Measurements from ENCODE around the gene POU3F2. TPM values are rescaled to one million over a fixed set of nuclear protein-coding genes. Genes with fewer than 3 reads are reported as not detected.

Gene POU3F2
- total RNA-seq, 1 donor from 2014 or later: not detected

- H3K4me1 Mint-ChIP-seq: peaks cover 6% of the 10 kb centered on the region
- DNase-seq: no peak
- no peak for ATAC-seq (ENCODE audit: low read depth)
- H3K27me3 Mint-ChIP-seq: peaks cover 52% of the 10 kb centered on the region
- H3K9me3 Mint-ChIP-seq: no peaks in the 10 kb centered on the region
- ChIA-PET POLR2A (no interaction called here), CTCF (no interaction called here)
- TF ChIP-seq CTCF (IDR thresholded peaks at IDR 0.05): no peak
- no peaks in the 10 kb centered on the region for H3K36me3 Mint-ChIP-seq (ENCODE audit: low read depth)
- intact Hi-C loops (cut with micrococcal nuclease): no loop called here
- H3K27ac Mint-ChIP-seq: no peak overlapping the region
- no peak overlapping the region for H3K4me3 Mint-ChIP-seq
Observed at GRCh38 chr6:98821756-98822405, 12.5 kb upstream of the POU3F2 start.

GRCh38 chr6:98823428-98824161, 10.8 kb upstream of the POU3F2 start:
- Mint-ChIP-seq H3K4me1 (peaks cover 13% of the 10 kb centered on the region), H3K36me3 (ENCODE audit: low read depth) (no peaks in the 10 kb centered on the region), H3K4me3 (no peak overlapping the region), H3K9me3 (peaks cover 2% of the 10 kb centered on the region), H3K27me3 (peaks cover 66% of the 10 kb centered on the region), H3K27ac (no peak overlapping the region)
- intact Hi-C loops (cut with micrococcal nuclease): no loop called here
- ChIA-PET POLR2A (no interaction called here), CTCF (no interaction called here)
- ATAC-seq (ENCODE audit: low read depth) (no peak), DNase-seq (no peak)
- TF ChIP-seq CTCF (IDR thresholded peaks at IDR 0.05): no peak

- Mint-ChIP-seq H3K4me1 (peaks cover 18% of the 10 kb centered on the region), H3K4me3 (no peak overlapping the region), H3K27me3 (peaks cover 72% of the 10 kb centered on the region), H3K9me3 (peaks cover 2% of the 10 kb centered on the region), H3K27ac (no peak overlapping the region), H3K36me3 (ENCODE audit: low read depth) (no peaks in the 10 kb centered on the region)
- intact Hi-C loops (cut with micrococcal nuclease): no loop called here
- DNase-seq (no peak), ATAC-seq (ENCODE audit: low read depth) (no peak)
- POLR2A ChIA-PET: no interaction called here
- TF ChIP-seq CTCF (IDR thresholded peaks at IDR 0.05): no peak
- CTCF ChIA-PET: no interaction called here
Observed at GRCh38 chr6:98824162-98824901, 10.0 kb upstream of the POU3F2 start.

- ATAC-seq (ENCODE audit: low read depth) (no peak), DNase-seq (no peak)
- H3K4me3 Mint-ChIP-seq: no peak overlapping the region
- H3K27ac Mint-ChIP-seq: no peak overlapping the region
- no peaks in the 10 kb centered on the region for H3K36me3 Mint-ChIP-seq (ENCODE audit: low read depth)
- TF ChIP-seq CTCF (IDR thresholded peaks at IDR 0.05): no peak
- intact Hi-C loops (cut with micrococcal nuclease): no loop called here
- peaks cover 69% of the 10 kb centered on the region for H3K27me3 Mint-ChIP-seq
- ChIA-PET CTCF (no interaction called here), POLR2A (no interaction called here)
- peaks cover 2% of the 10 kb centered on the region for H3K9me3 Mint-ChIP-seq
- peaks cover 18% of the 10 kb centered on the region for H3K4me1 Mint-ChIP-seq
Observed at GRCh38 chr6:98824902-98825599, 9.3 kb upstream of the POU3F2 start.
